ENCODE results near the gene SNAP47. TPM values are rescaled to one million over a fixed set of nuclear protein-coding genes. Genes with fewer than 3 reads are reported as not detected.

SNAP47 gene
- total and polyA plus RNA-seq, 2 donors (not counting 3 experiments of a cell fraction or from before 2014, with no cell fraction given) = 24.0 to 32.7 TPM

- Histone ChIP-seq H3K4me2 (ENCODE audit: insufficient read depth, low read length) (no peak overlapping the region), H3K9ac (replicated peaks; ENCODE audit: extremely low read depth, insufficient read depth, low read length) (no peak overlapping the region), H3K9me3 (replicated peaks; ENCODE audit: control insufficient read depth, insufficient read depth, low read length) (no peaks in the 10 kb centered on the region), H3K36me3 (ENCODE audit: control insufficient read depth in 2 of 2, extremely low read depth in 1 of 2, insufficient read depth in 2 of 2, low read length in 2 of 2) (peaks cover 0 to 25% of the 10 kb centered on the region in 2 experiments), H3K27me3 (ENCODE audit: control insufficient read depth in 2 of 2, insufficient read depth in 2 of 2, low read length in 2 of 2) (no peaks in the 10 kb centered on the region), H3K4me3 (replicated peaks in 1 of 3; ENCODE audit: insufficient read depth in 1 of 3, low read depth in 1 of 3, low read length in 3 of 3) (no peak overlapping the region), H3K79me2 (ENCODE audit: control insufficient read depth, insufficient read depth, low read length) (no peaks in the 10 kb centered on the region), H4K20me1 (replicated peaks; ENCODE audit: control insufficient read depth, extremely low read depth, insufficient read depth, low read length) (no peaks in the 10 kb centered on the region), H3K27ac (ENCODE audit: insufficient read depth, low read depth, low read length) (no peak overlapping the region), H3K4me1 (ENCODE audit: control insufficient read depth, extremely low read depth, insufficient read depth, low read length) (peaks cover 4% of the 10 kb centered on the region), H2AFZ (ENCODE audit: low read depth, low read length) (no peak overlapping the region), H3K9me1 (replicated peaks; ENCODE audit: control insufficient read depth, extremely low read depth, insufficient read depth, low read length) (no peaks in the 10 kb centered on the region)
- no TSS peak for BruUV-seq (replicated peaks)
- intact Hi-C loops (cut with micrococcal nuclease) (no loop called here), dilution Hi-C loops (cut with MboI; ENCODE audit: extremely low pct_ligation_motif_present, low sequenced_read_pairs) (no loop called here)
- ChIA-PET POLR2A (no interaction called here), CTCF (interaction anchor here (1.2 to 1.6 kb wide), 2 partner anchors 179 to 187 kb away, joined by 3 to 6 read pairs; no protein-coding TSS in a partner anchor)
- FAIRE-seq (no peak), DNase-seq (ENCODE audit: low read depth, low spot score) (no peak)
- no peak for TF ChIP-seq JUN (IDR thresholded peaks at IDR 0.05; ENCODE audit: borderline replicate concordance, insufficient read depth, insufficient read length, low read depth)
- TF ChIP-seq MYC (IDR thresholded peaks at IDR 0.05; ENCODE audit: low read depth, low read length) = no peak
- no peak for TF ChIP-seq MAX (IDR thresholded peaks at IDR 0.05; ENCODE audit: insufficient read depth, insufficient read length)
- TF ChIP-seq POLR2A (IDR thresholded peaks at IDR 0.05; ENCODE audit: low read depth, low read length) = no peak
- TF ChIP-seq POLR2AphosphoS5 (IDR thresholded peaks at IDR 0.05; ENCODE audit: insufficient read depth, low read depth, low read length) = no peak
- no peak for TF ChIP-seq FOS (IDR thresholded peaks at IDR 0.05; ENCODE audit: borderline replicate concordance, insufficient read depth, low read length)
- TF ChIP-seq EZH2 (IDR thresholded peaks at IDR 0.05; ENCODE audit: borderline replicate concordance, low read depth, low read length, severe bottlenecking) = no peak
- no peak for TF ChIP-seq CTCF (IDR thresholded peaks at IDR 0.05; ENCODE audit: extremely low read depth in 1 of 2, insufficient read depth in 1 of 2, low read depth in 1 of 2, low read length in 2 of 2)
- TF ChIP-seq GATA2 (IDR thresholded peaks at IDR 0.05; ENCODE audit: insufficient read depth, insufficient read length, low read depth, low read length) = no peak
Measured at GRCh38 chr1:227766015-227766634, 30.9 kb downstream of the SNAP47 start.

Data from endothelial cell of umbilical vein (primary cell).